Aorta (tissue), 5 donors: ENCODE results near the gene BTRC. TPM values are rescaled to one million over a fixed set of nuclear protein-coding genes. Genes with fewer than 3 reads are reported as not detected.
A peak's percentile ranks its signal among the peaks of the same experiment; 100 is the strongest.
"Not testable (repeated sequence)": the region's sequence is repeated elsewhere in the genome, so short reads cannot be mapped to it uniquely, and the experiment has no call there.

Experiments used
- ATAC-seq: fragments of 200-7000 bp; cut with Tn5 transposase; one replicate; pipeline ENCODE4 v1.9.1; 2022; ENCODE audit warnings: moderate library complexity; ENCODE audit not compliant: low FRiP score
- DNase-seq, 2 donors: peaks; one replicate each; pipeline ENCODE4 v3.0.0-alpha.2; 2020
- H3K27ac ChIP-seq, 2 donors: one replicate each; pipeline ENCODE4 v1.5.1; 2013; ENCODE audit warnings: low read length in 2 of 2, mild to moderate bottlenecking in 2 of 2, moderate library complexity in 2 of 2, control low read depth in 1 of 2, inconsistent platforms in 1 of 2, low read depth in 1 of 2
- H3K27me3 ChIP-seq, 2 donors: one replicate each; pipeline ENCODE4 v1.6.1; 2013; ENCODE audit warnings: control low read depth in 1 of 2, low read length in 1 of 2, mild to moderate bottlenecking in 1 of 2, moderate library complexity in 1 of 2; ENCODE audit not compliant: insufficient read depth in 2 of 2, control insufficient read depth in 1 of 2
- H3K36me3 ChIP-seq, 2 donors: one replicate each; pipeline ENCODE4 v1.6.1; 2013; ENCODE audit warnings: control low read depth in 1 of 2, low read length in 1 of 2, mild to moderate bottlenecking in 1 of 2; ENCODE audit not compliant: insufficient read depth in 2 of 2, control insufficient read depth in 1 of 2
- H3K4me1 ChIP-seq, 2 donors: one replicate each; pipeline ENCODE4 v1.6.1; 2013; ENCODE audit warnings: low read length in 2 of 2, control low read depth in 1 of 2, mild to moderate bottlenecking in 1 of 2, moderate library complexity in 1 of 2; ENCODE audit not compliant: insufficient read depth in 2 of 2, control insufficient read depth in 1 of 2
- H3K4me3 ChIP-seq, 2 donors: one replicate each; pipeline ENCODE4 v1.5.1; 2013; ENCODE audit warnings: low read length in 2 of 2, control low read depth in 1 of 2, mild to moderate bottlenecking in 1 of 2
- H3K9me3 ChIP-seq: one replicate; pipeline ENCODE4 v1.6.1; 2013; ENCODE audit warnings: mild to moderate bottlenecking, low read length; ENCODE audit not compliant: control insufficient read depth
- WGBS, 2 donors: extraction: QIAGEN DNeasy Blood & Tissue Kit; methylation state at CpG; one replicate each; pipeline ENCODE4 v1.1.7; 2013; 5-methylcytosine and 5-hydroxymethylcytosine counted together
- intact Hi-C, 2 donors: fragments of 100-400 bp; cut with DNase I; formaldehyde crosslinking; loops; one replicate each; pipeline versions ENCODE4 v1.14.2 to v1.15.0; 2022
- polyA plus RNA-seq, 2 donors: library from polyadenylated mRNA; stranded (reverse); fragments of 200-250 nt; gene quantifications; one replicate each; pipeline ENCODE4 v1.2.3, GENCODE V29; 2013
- total RNA-seq, 2 donors: library from RNA; stranded (reverse); fragmentation: NEBNext Ultra II Directional; extraction: Animal tissue kit (Norgen Biotek cat#: 25700); gene quantifications; one replicate each; pipeline ENCODE4 v1.2.1, GENCODE V29; 2021
- donor health status: healthy with polysubstance abuse.
- donor health status: Bipolar disorder and iron deficiency.
- donor health status: DM: no; HTN: no; CAD: no.
- donor health status: DM: no; HTN: no; CAD: no.
- donor health status: DM: yes; HTN: yes; CAD: no.

BTRC gene
- total and polyA plus RNA-seq, 4 donors = 4.4 to 21.0 (median 10.8) TPM

DNA sequence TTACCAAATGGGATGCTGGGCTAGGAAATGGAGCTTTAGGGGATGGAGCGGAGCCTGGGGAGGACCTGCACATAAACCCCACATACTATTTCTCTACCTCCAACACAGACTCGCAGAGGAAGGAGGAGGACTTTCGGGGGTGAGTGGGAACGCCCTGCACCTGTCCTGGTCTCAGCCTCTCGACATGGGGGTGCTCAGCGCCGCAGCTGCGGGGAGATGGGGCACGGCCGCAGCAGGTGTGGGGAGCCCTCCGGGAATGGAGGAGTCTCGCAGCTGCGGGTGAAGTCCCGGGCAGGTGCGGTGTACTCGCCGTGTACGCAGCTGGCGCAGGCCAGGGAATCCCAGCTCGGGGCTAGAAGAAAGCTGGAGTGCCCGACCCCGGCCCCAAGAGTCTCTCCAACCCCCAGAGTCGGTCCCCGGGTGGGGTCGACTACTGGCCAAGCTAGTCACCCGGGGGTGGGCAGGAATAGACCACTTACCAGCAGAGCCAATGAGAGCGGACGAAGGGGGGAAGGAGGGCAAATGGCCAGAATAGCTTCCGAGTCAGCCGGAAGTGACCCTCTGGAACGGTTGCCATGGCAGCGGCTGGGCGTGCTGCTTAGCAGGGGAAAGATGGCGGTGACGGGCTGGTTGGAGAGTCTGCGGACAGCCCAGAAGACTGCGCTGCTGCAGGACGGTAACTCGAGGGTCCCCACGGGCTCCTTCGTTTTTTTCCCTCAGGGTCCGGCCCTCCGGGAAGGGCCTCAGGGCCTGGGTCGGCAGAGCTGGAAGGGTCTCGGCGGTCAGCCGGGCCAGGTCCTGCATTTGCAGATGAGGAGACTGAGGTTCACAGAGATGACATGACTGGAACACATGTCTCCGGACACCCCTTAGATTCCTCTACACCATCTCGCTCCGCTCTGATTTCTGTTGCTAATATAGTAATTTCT is 234.0 kb downstream of the BTRC start, which contains the start of the genes DPCD and POLL:
DPCD (plus strand) TSS at position 597 of the 929 bp plus-strand sequence; CDS start at position 613, 16 bp downstream.
POLL (minus strand) TSS at position 533 of the 929 bp plus-strand sequence. CDS start 897 bp downstream, outside the sequence.
- Histone ChIP-seq H3K9me3 (no peaks in the 10 kb centered on the region), H3K36me3 (peaks cover 0 to 2% of the 10 kb centered on the region in 2 donors), H3K4me3 (peak within 1 kb of the TSS; percentile 68 to 85), H3K4me1 (peaks cover 0 to 6% of the 10 kb centered on the region in 2 donors), H3K27me3 (no peaks in the 10 kb centered on the region), H3K27ac (peak within 1 kb of the TSS in 1 of 2 donors; percentile 13)
- 1% methylated on average over 50 of the region's 50 CpGs for WGBS, 2 donors
- ATAC-seq (peak; percentile 95), DNase-seq (peak; percentile 99)
- intact Hi-C loops = no loop called here

DNA sequence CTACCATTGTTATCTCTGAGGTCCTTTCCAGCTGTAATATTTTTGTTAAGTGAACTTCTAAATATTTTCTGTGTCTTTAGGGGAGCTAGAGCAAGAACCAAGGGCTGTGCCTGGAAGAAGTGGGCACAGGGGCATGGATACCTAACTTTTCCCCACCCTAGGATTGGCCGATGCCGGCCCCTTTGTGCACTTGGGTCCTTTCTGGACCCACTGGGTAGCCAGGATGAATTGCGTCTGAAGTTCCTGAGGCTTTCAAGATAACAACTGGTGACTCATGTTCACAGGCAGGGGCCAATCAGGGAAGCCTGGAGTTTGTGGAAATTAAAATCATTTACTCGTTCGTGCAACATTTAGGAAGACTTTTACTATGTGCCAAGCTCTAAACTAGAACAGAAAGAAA is 234.9 kb downstream of the BTRC start:
- ATAC-seq (no peak), DNase-seq (peak; percentile 29 to 36)
- peaks cover 0 to 6% of the 10 kb centered on the region in 2 donors for H3K4me1 ChIP-seq
- H3K36me3 ChIP-seq = peaks cover 0 to 2% of the 10 kb centered on the region in 2 donors
- H3K27me3 ChIP-seq = no peaks in the 10 kb centered on the region
- WGBS, 2 donors = 51% methylated on average over 5 of the region's 5 CpGs
- H3K9me3 ChIP-seq = no peaks in the 10 kb centered on the region
- H3K4me3 ChIP-seq = peak overlapping the region in 1 of 2 donors; percentile 85
- H3K27ac ChIP-seq = no peak overlapping the region
- intact Hi-C loops = no loop called here

DNA sequence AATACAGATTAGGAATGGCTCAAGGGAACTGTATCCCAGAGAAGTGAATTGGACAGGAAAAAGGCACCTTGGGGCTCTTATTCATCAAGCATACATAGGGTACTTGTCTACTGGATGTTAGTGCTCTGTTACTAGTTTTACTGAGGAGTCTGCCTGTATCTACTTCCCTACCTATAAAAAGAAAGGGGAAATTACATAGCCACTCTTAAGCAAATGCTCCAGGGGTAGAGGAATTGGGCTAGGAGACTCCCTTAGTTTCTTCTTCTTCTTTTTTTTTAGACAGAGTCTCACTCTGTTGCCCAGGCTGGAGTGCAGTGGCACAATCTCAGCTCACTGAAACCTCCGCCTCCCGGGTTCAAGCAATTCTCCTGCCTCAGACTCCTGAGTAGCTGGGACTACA is 239.4 kb downstream of the BTRC start:
- H3K4me1 ChIP-seq, H3K36me3 ChIP-seq, H3K9me3 ChIP-seq, H3K4me3 ChIP-seq, ATAC-seq, H3K27ac ChIP-seq, DNase-seq, intact Hi-C loops, H3K27me3 ChIP-seq: not testable (repeated sequence)
- WGBS, 2 donors = 82 to 91% methylated on average over 2 of the region's 2 CpGs

DNA sequence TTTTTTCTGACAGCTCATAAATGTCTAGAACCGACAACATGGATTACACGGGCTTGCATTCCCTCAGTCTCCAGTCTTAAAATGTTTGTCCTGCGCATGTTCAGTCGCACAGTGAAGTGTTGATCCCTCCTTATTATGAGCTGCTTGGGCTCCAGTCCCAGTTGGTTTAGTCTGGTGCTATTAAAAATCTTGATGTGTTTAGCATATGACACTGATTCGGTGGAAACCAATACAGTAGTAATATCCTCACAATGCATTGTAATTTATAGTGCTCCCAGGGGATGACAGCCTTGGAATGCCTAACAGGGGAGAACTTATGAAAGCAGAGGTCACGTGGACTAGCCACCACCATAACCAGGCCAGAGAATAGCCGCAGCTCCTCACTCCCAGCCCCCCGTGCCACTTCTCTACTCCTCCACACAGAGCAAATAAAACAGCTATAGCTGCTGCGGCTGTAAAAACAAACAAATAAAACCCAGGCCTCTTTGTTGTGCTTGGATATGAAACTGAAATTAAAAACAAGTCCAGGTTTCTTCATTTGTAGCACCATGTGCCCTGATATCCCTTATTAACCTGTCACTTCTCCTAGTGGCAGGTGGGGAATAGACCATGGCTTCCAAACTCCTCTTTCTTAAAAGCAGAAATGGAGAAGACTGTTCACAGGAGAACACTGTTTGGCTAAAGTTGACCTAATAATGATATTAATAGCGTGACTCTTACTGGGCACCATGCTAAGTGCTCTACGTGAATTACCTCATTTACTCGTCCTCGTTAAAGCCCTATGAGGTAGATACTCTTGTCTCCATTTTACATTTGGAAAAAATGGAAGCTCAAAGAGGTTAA is 241.8 kb downstream of the BTRC start:
- DNase-seq (peak in 1 of 2 donors; percentile 6), ATAC-seq (no peak)
- WGBS, 2 donors = 83% methylated on average over 13 of the region's 13 CpGs
- intact Hi-C loops = no loop called here
- Histone ChIP-seq H3K27me3 (no peaks in the 10 kb centered on the region), H3K36me3 (no peaks in the 10 kb centered on the region), H3K4me1 (no peaks in the 10 kb centered on the region), H3K4me3 (no peak overlapping the region), H3K9me3 (no peaks in the 10 kb centered on the region), H3K27ac (no peak overlapping the region)

DNA sequence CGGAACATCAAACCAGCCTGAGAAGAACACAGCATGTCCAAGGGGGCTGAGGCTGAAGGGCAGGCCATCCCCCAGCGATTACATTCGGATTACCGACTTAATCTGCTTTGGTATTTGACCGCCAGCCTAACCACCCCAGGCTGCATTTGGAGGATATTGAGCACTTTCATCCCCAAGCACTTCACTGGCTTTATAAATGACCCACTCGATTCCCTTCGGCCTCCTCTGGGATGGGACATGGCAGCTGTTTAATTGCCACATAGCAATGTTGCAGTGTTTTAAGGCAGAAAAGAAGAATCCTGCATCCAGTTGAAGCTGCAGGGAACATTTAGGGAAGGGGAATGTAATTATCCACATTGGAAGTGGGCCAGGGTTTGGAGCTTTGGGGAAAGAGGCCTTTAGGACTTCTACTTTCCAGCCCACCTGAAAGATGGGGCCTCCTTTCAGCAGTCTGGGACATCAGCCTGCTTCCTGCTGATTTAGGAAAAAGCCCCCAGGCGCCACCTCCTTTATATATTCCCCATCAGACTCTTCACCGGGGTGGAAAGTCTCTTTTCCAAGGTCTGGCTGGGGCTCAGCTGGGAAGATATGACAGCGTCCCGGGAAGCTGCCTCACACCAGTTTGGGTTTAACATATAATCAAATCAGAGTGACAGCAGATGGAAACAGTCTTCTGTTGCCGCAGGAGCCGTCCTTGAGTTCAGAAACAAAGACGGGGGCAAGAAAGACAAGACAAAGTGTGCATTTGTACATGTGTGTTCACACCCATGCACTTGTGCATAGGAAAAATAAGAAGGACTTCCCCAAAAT is 243.3 kb downstream of the BTRC start:
- no peaks in the 10 kb centered on the region for H3K27me3 ChIP-seq
- no peaks in the 10 kb centered on the region for H3K4me1 ChIP-seq
- intact Hi-C loops = no loop called here

DNA sequence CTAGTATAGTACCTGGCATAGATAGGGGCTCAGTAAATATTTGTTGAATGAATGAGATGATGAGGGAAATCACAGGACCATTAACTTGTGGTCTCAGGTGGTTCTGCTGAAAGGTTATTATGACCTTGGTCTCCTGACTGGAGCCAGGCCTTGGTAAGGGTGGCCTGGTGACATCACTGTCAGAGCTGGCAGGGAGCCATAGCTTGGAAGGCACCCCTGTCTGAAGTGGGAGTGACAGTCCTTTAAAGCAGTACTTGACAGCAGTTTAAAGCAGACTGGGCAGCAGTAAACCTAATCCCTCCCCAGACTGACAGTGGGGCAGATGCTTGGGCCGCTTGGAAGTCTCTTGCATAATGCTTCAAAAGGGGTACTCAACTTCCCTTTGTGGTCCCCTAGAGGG is 247.6 kb downstream of the BTRC start:
- intact Hi-C loops = loop anchor here (5.0 to 10.0 kb wide), 2 partner anchors 103 to 181 kb away; partner anchors contain the start of gene NPM3 (in 1 of the 2)
- DNase-seq = no peak
- H3K27ac ChIP-seq = no peak overlapping the region

More for the DNA sequence above, 243.3 kb downstream of the BTRC start:
- DNase-seq = peak in 1 of 2 donors; percentile 21
- H3K27ac ChIP-seq = no peak overlapping the region
- no peaks in the 10 kb centered on the region for H3K36me3 ChIP-seq
- no peaks in the 10 kb centered on the region for H3K9me3 ChIP-seq
- 77 to 79% methylated on average over 14 of the region's 14 CpGs for WGBS, 2 donors
- ATAC-seq = no peak
- H3K4me3 ChIP-seq = no peak overlapping the region

DNA sequence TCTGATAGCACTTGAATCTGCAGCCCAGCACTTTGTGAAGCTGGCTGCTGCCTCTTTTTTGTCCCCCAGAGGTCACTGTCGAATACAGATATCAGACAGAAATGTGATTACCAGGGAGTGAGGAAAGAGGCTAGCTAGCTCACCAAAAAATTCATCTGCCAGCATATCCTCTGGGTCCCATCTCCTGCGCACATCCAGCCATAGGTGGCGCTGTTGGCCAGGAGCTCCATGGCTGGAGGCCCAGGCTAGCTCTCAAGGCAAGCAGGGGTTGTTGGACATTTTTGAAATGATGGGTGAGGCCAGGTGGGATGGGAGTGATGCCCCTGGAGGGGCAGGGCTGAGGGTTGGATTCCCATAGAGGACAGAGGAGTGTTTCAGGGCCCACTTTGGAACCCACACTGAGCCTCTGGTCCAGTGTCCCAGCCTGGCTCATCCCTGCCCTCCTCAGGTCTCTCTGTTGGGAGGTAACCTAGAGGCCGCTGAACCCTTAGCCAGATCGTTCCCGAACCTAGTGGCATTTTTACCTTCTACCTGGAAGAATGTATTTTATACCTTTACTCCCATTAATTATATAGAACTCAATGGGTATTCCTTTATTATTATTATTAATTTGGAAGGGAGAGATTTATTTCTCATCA is 248.9 kb downstream of the BTRC start:
- Histone ChIP-seq H3K4me3 (no peak overlapping the region), H3K9me3 (no peaks in the 10 kb centered on the region), H3K27me3 (no peaks in the 10 kb centered on the region), H3K4me1 (no peaks in the 10 kb centered on the region), H3K27ac (no peak overlapping the region), H3K36me3 (no peaks in the 10 kb centered on the region)
- intact Hi-C loops = loop anchor here (2.0 to 10.0 kb wide), 3 partner anchors 102 to 179 kb away; partner anchors contain the start of gene NPM3 (in 1 of the 2)
- ATAC-seq = peak; percentile 82
- WGBS, 2 donors = 50 to 51% methylated on average over 6 of the region's 6 CpGs
- peak; percentile 78 to 89 for DNase-seq

More for the DNA sequence above, 247.6 kb downstream of the BTRC start:
- Histone ChIP-seq H3K27me3 (no peaks in the 10 kb centered on the region), H3K36me3 (no peaks in the 10 kb centered on the region), H3K9me3 (no peaks in the 10 kb centered on the region), H3K4me1 (no peaks in the 10 kb centered on the region), H3K4me3 (no peak overlapping the region)
- WGBS, 2 donors = 71 to 91% methylated on average over 1 of the region's 1 CpG
- no peak for ATAC-seq
